Type B pancreatic cell (in vitro differentiated cells): ENCODE results near the gene TNFRSF13B. TPM values are rescaled to one million over a fixed set of nuclear protein-coding genes. Genes with fewer than 3 reads are reported as not detected.

ENCODE experiments used
- DNase-seq: peaks from one replicate; pipeline ENCODE4 v3.0.0; 2021; ENCODE audit warnings: mixed read lengths; ENCODE audit not compliant: unreplicated experiment; ENCODE audit errors: extremely low spot score
- H3K27ac Mint-ChIP-seq: 2 replicates; pipeline ENCODE4 v1.8.0; 2021; ENCODE audit warnings: mild to moderate bottlenecking, mixed read lengths
- H3K27me3 Mint-ChIP-seq: 2 replicates; pipeline ENCODE4 v1.8.0; 2021; ENCODE audit warnings: mixed read lengths
- H3K36me3 Mint-ChIP-seq: 2 replicates; pipeline ENCODE4 v1.8.0; 2021; ENCODE audit warnings: mixed read lengths
- H3K4me1 Mint-ChIP-seq: one replicate; pipeline ENCODE4 v1.8.0; 2021; ENCODE audit warnings: mixed read lengths; ENCODE audit not compliant: unreplicated experiment
- H3K4me3 Mint-ChIP-seq: 2 replicates; pipeline ENCODE4 v1.8.0; 2021; ENCODE audit warnings: mild to moderate bottlenecking, mixed read lengths
- H3K9me3 Mint-ChIP-seq: 2 replicates; pipeline ENCODE4 v1.8.0; 2021; ENCODE audit warnings: mixed read lengths
- total RNA-seq: library from RNA; stranded (reverse); gene quantifications from 2 replicates; pipeline ENCODE4 v1.2.1, GENCODE V29; 2021; ENCODE audit warnings: low replicate concordance
- TF ChIP-seq, protein P1 (sequence below): fragments of 200-600 bp; sonication (generic); conservative IDR thresholded peaks from 2 replicates; pipeline ENCODE4 v1.5.0; 2021; ENCODE audit warnings: antibody characterized with exemption, mild to moderate bottlenecking

TNFRSF13B gene
- total RNA-seq, 1 donor from 2014 or later = not detected

DNA sequence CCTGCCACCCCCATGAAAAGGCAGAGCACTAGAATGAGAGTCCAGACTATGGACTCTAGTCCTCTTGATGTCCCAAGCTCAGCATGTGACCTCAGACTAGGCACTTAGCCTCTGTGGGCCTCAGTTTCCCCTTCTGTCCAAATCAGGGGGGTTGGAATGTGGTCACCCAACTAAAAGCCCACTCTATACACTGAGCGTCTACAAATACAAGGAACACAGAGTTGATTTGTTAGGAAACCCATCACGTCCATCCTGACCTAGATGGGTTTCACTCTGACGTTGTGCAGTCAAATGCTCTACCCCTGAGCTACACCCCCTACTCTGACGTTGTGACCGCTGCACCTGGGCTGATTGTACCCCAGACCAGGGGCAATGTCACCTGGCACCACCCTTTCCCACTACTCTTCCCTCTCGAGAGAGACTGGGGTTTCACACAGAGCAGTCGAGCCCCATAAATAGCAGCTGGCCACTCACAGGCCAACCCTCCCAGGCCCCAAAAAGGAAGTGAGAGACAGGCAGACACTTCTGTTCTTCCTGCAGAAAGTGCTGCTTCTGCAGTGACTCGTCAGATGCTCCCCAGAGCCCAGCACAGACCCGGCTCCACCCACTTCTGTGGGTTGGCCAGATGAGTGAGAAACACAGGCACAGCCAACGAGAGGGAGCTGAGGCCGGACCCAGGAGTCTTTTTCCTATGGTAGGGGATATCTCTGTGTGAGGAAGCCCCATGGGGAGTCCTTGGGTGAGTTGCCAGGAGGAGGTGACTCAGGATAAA lies 16.1 kb upstream of the TNFRSF13B start:
- no peak for DNase-seq
- Mint-ChIP-seq H3K27me3 (peaks cover 10% of the 10 kb centered on the region), H3K27ac (no peak overlapping the region), H3K9me3 (no peaks in the 10 kb centered on the region), H3K4me1 (no peaks in the 10 kb centered on the region), H3K4me3 (no peak overlapping the region), H3K36me3 (no peaks in the 10 kb centered on the region)
- TF ChIP-seq, protein P1, sequence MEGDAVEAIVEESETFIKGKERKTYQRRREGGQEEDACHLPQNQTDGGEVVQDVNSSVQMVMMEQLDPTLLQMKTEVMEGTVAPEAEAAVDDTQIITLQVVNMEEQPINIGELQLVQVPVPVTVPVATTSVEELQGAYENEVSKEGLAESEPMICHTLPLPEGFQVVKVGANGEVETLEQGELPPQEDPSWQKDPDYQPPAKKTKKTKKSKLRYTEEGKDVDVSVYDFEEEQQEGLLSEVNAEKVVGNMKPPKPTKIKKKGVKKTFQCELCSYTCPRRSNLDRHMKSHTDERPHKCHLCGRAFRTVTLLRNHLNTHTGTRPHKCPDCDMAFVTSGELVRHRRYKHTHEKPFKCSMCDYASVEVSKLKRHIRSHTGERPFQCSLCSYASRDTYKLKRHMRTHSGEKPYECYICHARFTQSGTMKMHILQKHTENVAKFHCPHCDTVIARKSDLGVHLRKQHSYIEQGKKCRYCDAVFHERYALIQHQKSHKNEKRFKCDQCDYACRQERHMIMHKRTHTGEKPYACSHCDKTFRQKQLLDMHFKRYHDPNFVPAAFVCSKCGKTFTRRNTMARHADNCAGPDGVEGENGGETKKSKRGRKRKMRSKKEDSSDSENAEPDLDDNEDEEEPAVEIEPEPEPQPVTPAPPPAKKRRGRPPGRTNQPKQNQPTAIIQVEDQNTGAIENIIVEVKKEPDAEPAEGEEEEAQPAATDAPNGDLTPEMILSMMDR = no peak

DNA sequence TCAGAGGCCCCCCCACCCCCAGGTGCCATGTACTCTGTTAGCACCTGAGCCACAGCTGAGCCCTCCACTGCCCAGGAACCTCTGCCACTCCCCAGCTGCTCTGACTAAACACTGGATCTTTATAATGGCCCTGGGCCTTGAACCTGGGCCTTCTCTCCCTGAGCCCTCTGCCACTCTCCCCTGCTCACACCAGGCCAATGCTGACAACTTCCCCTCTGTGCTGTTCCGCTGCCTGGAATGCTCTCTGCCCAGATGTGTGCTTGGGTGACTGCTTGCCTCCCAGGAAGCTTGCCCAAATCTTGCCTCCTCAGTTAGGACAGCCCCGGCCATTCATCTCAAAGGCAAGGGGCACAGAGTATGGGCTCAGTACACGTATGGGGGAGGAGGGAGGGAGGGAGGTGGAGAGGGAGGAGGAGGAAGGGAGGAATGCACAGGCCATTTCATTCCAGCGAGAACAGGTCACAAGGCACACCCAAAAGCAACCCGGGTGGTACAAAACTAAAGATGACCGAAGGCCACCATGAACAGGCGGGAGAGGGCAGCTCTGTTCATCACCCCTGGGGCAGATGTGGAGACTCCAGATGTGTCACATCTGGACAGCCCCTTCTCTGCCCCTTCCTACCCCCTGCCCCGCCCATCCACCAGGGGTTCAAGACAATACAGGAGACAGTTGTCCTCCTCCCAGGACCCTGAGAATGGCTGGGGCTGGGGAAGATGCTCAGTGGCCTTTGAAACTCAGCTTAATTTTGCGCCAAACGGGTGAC lies 15.3 kb upstream of the TNFRSF13B start:
- Mint-ChIP-seq H3K27ac (no peak overlapping the region), H3K27me3 (peaks cover 8% of the 10 kb centered on the region), H3K9me3 (no peaks in the 10 kb centered on the region), H3K4me1 (no peaks in the 10 kb centered on the region), H3K36me3 (no peaks in the 10 kb centered on the region), H3K4me3 (no peak overlapping the region)
- no peak for DNase-seq
- TF ChIP-seq, protein P1 = no peak

DNA sequence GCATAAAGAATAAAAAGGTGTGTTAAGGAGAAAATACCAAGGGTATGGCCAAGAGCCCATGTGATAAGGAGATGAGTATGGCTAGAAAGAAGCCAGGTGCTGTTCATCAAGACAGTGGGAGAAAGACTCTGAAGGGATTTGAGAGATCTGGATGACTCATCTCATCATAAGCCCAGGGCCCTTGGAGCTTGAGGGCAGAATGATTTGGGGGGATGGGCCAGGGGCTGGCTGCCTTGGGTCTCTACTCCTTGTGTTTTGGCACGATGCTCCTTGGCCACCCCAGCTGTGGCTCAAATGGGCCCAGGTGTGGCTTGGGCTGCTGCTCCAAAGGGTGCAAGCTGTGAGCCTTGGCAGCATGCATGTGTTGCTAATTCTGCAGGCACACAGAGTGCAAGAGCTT lies 14.5 kb upstream of the TNFRSF13B start:
- Mint-ChIP-seq H3K4me1 (no peaks in the 10 kb centered on the region), H3K27ac (no peak overlapping the region), H3K4me3 (no peak overlapping the region), H3K36me3 (no peaks in the 10 kb centered on the region), H3K9me3 (no peaks in the 10 kb centered on the region), H3K27me3 (peaks cover 8% of the 10 kb centered on the region)
- TF ChIP-seq, protein P1 = no peak
- DNase-seq = no peak

DNA sequence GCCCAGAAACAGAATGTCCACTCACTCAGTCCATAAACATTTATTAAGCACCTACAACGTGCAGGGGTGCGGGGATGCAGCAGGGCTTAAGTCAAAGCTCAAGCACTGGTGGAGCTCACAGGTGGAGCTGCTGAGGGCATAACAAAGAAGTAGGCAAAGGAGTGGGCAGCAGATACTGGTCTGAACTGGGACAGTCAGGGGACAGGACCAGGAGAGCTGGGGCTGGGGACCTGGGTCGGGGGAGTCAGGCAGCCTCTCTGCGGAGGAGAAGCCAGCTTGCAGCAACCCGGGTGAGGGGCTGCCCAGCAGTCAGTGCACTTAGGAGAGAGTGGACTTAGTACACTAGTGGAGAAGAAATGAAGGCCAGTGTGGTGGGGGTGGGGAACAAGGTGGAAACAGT lies 10.0 kb upstream of the TNFRSF13B start:
- DNase-seq = peak; percentile 56
- Mint-ChIP-seq H3K27ac (no peak overlapping the region), H3K27me3 (peaks cover 25% of the 10 kb centered on the region), H3K4me1 (no peaks in the 10 kb centered on the region), H3K36me3 (no peaks in the 10 kb centered on the region), H3K4me3 (no peak overlapping the region), H3K9me3 (no peaks in the 10 kb centered on the region)
- TF ChIP-seq, protein P1 = no peak

DNA sequence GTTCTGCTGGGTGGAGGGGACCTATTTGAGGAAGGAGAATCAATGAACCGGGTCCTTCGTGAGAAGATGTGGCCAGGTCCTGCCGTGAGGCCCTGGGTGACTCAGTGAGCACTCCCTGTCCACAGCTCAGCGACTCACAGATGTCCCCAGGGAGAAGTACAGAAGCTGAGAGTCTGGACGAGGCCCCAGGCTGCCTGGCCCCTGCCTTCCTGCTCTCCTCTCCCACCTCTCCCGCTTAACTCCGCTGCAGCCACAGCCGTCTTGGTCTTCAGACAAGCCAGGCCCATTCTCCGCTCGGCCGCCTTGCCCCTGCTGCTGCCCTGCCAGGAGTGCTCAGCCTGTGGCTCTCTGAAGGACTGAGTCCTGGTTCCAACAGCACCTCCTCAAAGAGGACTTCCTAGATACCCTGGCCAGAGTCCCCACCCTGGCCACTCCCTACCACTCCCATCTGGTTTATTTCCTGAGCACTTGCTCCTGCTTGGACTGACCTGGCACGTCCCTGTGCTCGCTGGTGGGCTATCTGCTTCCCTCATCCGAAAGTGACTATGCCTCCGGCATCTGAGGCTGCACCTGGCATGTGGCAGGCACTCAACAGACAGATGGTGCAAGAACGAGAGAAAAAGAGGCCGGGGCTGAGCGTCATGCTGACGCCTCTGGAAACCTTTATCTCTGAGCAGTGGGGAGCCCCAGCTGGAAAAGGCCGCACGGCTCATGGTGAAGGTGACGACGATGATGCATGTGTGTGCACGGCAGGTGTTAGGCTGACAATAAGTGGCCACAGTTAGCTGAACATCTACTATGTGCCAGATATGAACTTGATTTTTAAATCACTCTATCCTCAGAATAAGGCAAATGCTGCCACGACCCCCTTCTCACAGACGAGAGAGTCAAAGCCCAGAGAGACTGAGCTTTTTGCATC lies 9.2 kb upstream of the TNFRSF13B start:
- Mint-ChIP-seq H3K4me1 (no peaks in the 10 kb centered on the region), H3K27me3 (peaks cover 31% of the 10 kb centered on the region), H3K9me3 (no peaks in the 10 kb centered on the region), H3K4me3 (no peak overlapping the region), H3K36me3 (no peaks in the 10 kb centered on the region), H3K27ac (no peak overlapping the region)
- peak; percentile 67 for DNase-seq
- TF ChIP-seq, protein P1 = no peak
